Activated naive CD4-positive, alpha-beta T cell (primary cell): ENCODE measurements around the gene HLA-DMA.
A peak's percentile ranks its signal among the peaks of the same experiment; 100 is the strongest.

Experiments used
- DNase-seq, 4 experiments: peaks; one replicate each; lab custom pipeline; 2025; lab: John Stamatoyannopoulos, UW

The HLA-DMA gene

DNA sequence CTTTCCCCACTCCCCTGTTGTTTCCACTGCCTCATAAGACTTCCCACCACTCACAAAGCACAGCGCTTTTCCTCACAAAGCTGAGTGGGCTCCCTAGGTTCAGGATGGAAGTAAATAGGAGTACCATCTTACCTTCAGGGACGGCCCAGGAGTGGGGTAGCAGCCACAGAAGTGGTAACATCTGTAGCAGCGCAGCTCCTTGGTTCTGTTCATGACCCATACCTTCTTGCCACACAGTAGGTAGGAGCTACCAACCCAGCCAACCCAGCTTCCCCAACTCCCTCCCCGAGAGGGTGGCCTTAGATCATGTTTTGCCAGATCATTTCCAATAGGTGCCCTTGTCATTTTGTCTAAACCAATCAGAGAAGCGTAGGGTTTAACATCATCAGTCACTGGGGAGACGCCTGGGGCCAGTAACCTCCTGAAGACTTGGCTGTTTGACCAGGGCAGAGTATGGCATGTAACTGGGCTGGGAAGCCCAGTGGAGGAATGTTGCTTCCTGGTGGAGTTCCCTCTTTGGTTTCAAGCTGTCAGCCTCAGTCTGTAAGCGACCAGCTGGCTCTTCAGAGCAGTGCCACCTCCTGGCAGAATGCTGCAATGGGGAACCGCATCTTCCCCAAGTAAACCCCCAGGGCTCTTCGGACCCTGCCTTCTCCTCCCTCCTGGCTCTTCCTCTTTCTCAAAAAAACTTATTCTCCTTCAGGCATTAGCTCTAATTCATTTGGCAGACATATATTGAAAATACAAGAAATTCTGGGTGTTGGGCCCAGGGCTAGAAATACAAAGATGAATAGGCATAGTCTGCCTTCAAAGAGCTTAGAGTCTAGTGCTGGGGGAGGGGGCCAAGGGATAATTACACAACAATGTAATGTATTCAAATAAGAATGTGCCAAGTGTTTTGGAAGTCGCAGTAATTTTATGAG, at the start of gene HLA-DMA:
HLA-DMA (minus strand) TSS at position 281 of the 923 bp plus-strand sequence; CDS start at position 220, 61 bp downstream.
- DNase-seq, result peak; percentile 16 to 64 (median 52)

- no peak for DNase-seq
These were observed 48.8 kb upstream of the HLA-DMA start for GRCh38 chr6:33001685-33002084.

DNA sequence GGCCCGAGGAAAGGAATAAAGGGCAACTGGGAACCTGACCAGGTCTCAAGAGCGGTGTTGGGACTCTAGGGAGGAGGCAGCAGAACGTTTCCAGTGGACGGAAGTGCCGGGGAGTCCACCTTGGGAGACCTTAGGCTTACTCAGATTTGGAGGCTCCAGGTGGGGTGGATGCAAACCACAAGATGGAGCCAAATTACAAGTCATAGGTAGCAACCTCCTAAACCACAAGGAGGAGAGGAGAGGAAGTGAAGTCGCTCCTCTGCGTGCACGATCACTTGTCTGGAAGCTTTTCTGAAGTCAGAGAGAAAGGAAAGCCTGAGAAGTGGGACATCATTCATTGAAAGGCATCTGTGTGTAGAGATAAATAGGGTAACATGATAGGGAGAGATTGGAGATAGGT, 47.2 kb upstream of the HLA-DMA start:
- no peak for DNase-seq

DNA sequence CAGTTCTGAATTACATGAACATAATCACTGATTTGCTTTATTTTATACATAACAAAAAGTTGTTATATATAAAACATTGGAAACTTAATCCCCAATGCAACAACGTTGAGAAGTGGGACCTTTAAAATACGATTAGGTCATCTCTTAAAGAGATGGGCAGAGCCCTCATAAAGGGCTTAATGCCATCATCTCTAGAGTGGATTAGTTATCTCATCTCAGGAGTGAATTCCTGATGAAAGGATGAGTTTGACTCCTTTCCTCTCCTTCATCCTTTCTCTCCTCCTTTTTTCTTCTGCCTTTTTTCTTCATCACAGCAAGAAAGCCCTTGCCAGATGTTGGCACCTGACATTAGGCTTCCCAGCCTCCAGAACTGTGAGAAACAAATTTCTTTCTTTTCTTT, 42.6 kb upstream of the HLA-DMA start:
- DNase-seq, result no peak

DNA sequence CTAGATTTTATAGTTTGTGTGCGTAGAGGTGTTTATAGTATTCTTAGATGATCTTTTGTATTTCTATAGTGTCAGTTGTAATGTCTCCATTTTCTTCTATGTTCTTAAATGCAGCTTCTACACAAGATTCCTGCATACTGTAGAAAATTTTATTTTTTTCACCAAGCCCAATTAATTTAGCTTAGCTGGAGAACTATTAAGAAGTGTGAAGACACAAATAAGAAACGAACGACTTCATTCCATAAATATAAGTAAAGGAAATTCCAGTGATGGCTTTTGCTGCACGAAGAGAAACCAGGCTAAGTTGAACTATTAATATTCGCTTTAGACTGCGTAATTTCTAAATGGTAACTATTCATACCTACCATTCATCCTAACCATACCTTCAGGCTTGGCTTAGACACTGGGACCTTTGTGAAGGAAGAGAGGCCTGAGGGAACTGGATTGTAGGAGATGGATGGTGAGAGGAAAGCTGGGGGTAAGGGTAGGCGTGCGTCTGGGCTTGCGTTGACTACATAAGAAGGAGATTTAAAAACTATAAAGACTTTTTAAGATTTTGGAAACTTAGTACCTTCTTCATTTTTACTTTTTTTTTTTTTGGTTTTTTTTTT, 40.6 kb upstream of the HLA-DMA start:
- no peak for DNase-seq

DNA sequence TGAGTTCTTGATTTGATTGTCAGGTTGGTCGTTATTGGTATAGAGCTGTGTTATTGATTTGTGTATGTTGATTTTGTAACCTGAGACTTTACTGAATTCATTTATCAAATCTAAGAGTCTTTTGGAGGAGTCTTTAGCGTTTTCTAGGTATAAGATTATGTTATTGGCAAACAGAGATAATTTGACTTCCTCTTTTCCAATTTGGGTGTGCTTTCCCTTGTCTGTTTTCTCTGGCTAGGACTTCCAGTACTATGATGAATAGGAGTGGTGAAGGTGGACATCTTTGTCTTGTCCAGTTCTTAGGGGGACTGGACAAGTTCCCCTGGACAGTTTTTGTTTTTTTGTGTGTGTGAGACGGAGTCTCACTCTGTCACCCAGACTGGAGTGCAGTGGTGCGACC, 39.1 kb upstream of the HLA-DMA start:
- DNase-seq, result no peak

- DNase-seq, result no peak
These were observed 36.5 kb upstream of the HLA-DMA start for GRCh38 chr6:32989368-32989767.

GRCh38 chr6:32984622-32985389, 31.9 kb upstream of the HLA-DMA start:
- peak; percentile 69 to 89 (median 82) for DNase-seq

- DNase-seq, result no peak
These were observed 31.2 kb upstream of the HLA-DMA start for GRCh38 chr6:32983964-32984621.

- no peak for DNase-seq
These were observed 30.6 kb upstream of the HLA-DMA start for GRCh38 chr6:32983493-32983848.

DNA sequence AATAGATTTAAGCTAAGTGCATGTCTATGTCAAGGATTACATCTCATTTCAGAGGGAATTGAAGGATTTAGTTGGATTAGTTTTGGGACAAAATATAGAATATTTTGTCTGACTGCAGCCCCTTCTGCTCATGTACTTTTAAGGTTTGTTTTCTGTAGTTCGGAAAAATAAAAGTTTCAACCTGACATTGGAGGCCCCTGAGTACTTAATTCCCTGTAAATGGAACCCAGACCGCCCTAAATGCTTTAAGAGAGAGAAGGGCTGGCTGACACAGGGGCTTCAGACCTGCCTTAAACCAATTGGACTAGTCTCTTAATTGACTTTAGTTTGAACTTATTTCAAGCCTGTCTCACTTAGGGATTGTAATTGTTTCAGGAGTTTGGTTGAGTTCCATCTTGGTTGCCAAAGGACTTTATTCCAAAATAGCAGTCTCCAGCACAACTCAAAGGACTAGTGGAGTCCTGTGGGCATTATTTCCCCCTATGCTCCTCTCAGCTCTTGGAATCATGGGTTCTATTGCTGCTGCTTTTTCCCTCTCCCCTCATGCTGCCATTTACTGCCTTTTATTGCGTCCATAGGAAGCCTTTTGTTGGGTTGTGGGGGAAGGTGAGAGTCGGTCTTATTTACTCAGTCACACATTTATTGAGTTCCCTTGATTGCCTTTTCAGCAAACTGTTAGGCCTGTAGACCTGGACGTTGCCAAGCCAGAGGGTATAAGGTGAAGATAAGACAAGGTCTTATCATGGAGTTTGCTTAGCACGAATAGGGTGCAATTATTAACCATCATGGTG, 30.0 kb upstream of the HLA-DMA start:
- DNase-seq, result no peak

GRCh38 chr6:32982084-32982701, 29.3 kb upstream of the HLA-DMA start:
- no peak for DNase-seq

- no peak for DNase-seq
These were observed 27.7 kb upstream of the HLA-DMA start for GRCh38 chr6:32980488-32981038.

DNA sequence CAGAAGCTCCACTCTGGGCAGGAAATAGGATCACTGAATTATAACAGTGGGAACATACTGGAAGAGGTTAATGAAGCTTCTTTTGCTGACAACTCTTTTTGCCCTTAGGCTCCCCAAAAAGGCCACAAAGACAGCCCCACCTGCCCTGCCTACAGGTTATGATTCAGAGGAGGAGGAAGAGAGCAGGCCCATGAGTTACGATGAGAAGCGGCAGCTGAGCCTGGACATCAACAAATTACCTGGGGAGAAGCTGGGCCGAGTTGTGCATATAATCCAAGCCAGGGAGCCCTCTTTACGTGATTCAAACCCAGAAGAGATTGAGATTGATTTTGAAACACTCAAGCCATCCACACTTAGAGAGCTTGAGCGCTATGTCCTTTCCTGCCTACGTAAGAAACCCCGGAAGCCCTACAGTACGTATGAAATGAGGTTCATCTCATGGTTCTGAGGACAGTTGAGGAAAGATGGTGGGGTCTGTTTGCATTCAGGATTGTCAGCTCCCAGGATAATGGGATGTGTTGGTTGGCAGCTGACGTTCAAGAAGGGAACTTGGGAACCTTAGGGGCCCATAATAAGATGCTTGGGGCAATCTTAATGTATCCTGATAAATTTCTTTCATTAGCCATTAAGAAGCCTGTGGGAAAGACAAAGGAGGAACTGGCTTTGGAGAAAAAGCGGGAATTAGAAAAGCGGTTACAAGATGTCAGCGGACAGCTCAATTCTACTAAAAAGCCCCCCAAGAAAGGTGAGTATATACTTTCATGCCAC, 27.0 kb upstream of the HLA-DMA start:
- no peak for DNase-seq

- no peak for DNase-seq
These were observed 25.0 kb upstream of the HLA-DMA start for GRCh38 chr6:32977953-32978324.

- DNase-seq, result no peak
These were observed 24.5 kb upstream of the HLA-DMA start for GRCh38 chr6:32977272-32977952.

DNA sequence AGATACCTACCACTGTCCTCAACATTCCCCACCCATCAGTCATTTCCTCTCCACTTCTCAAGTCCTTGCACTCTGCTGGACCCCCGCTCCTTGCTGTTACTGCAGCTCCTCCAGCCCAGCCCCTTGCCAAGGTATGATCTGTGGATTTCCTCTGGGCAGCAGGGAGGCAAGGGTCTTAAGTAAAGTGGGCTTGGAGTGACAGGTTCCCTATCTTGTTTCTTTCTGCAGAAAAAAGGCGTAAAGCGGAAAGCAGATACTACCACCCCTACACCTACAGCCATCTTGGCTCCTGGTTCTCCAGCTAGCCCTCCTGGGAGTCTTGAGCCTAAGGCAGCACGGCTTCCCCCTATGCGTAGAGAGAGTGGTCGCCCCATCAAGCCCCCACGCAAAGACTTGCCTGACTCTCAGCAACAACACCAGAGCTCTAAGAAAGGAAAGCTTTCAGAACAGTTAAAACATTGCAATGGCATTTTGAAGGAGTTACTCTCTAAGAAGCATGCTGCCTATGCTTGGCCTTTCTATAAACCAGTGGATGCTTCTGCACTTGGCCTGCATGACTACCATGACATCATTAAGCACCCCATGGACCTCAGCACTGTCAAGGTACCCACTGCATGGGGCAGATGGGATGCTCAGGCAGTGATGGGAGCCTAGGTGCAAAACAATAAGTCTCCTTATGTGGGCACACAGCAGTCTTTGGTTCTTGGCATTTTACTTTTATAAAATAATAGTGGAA, 23.6 kb upstream of the HLA-DMA start:
- DNase-seq, result no peak

- no peak for DNase-seq
These were observed 23.0 kb upstream of the HLA-DMA start for GRCh38 chr6:32975886-32976285.
